Aorta (tissue), 5 donors: Measurements from ENCODE around the gene GPBP1. TPM values are rescaled to one million over a fixed set of nuclear protein-coding genes. Genes with fewer than 3 reads are reported as not detected.
"Not testable (repeated sequence)": the region's sequence is repeated elsewhere in the genome, so short reads cannot be mapped to it uniquely, and the experiment has no call there.

ENCODE experiments used
- ATAC-seq: fragments of 200-7000 bp; cut with Tn5 transposase; one replicate; pipeline ENCODE4 v1.9.1; 2022; ENCODE audit warnings: moderate library complexity; ENCODE audit not compliant: low FRiP score
- DNase-seq, 2 donors: peaks; one replicate each; pipeline ENCODE4 v3.0.0-alpha.2; 2020
- H3K27ac ChIP-seq, 2 donors: one replicate each; pipeline ENCODE4 v1.5.1; 2013; ENCODE audit warnings: low read length in 2 of 2, mild to moderate bottlenecking in 2 of 2, moderate library complexity in 2 of 2, control low read depth in 1 of 2, inconsistent platforms in 1 of 2, low read depth in 1 of 2
- H3K27me3 ChIP-seq, 2 donors: one replicate each; pipeline ENCODE4 v1.6.1; 2013; ENCODE audit warnings: control low read depth in 1 of 2, low read length in 1 of 2, mild to moderate bottlenecking in 1 of 2, moderate library complexity in 1 of 2; ENCODE audit not compliant: insufficient read depth in 2 of 2, control insufficient read depth in 1 of 2
- H3K36me3 ChIP-seq, 2 donors: one replicate each; pipeline ENCODE4 v1.6.1; 2013; ENCODE audit warnings: control low read depth in 1 of 2, low read length in 1 of 2, mild to moderate bottlenecking in 1 of 2; ENCODE audit not compliant: insufficient read depth in 2 of 2, control insufficient read depth in 1 of 2
- H3K4me1 ChIP-seq, 2 donors: one replicate each; pipeline ENCODE4 v1.6.1; 2013; ENCODE audit warnings: low read length in 2 of 2, control low read depth in 1 of 2, mild to moderate bottlenecking in 1 of 2, moderate library complexity in 1 of 2; ENCODE audit not compliant: insufficient read depth in 2 of 2, control insufficient read depth in 1 of 2
- H3K4me3 ChIP-seq, 2 donors: one replicate each; pipeline ENCODE4 v1.5.1; 2013; ENCODE audit warnings: low read length in 2 of 2, control low read depth in 1 of 2, mild to moderate bottlenecking in 1 of 2
- H3K9me3 ChIP-seq: one replicate; pipeline ENCODE4 v1.6.1; 2013; ENCODE audit warnings: mild to moderate bottlenecking, low read length; ENCODE audit not compliant: control insufficient read depth
- WGBS, 2 donors: extraction: QIAGEN DNeasy Blood & Tissue Kit; methylation state at CpG; one replicate each; pipeline ENCODE4 v1.1.7; 2013; 5-methylcytosine and 5-hydroxymethylcytosine counted together
- intact Hi-C, 2 donors: fragments of 100-400 bp; cut with DNase I; formaldehyde crosslinking; loops; one replicate each; pipeline versions ENCODE4 v1.14.2 to v1.15.0; 2022
- polyA plus RNA-seq, 2 donors: library from polyadenylated mRNA; stranded (reverse); fragments of 200-250 nt; gene quantifications; one replicate each; pipeline ENCODE4 v1.2.3, GENCODE V29; 2013
- total RNA-seq, 2 donors: library from RNA; stranded (reverse); fragmentation: NEBNext Ultra II Directional; extraction: Animal tissue kit (Norgen Biotek cat#: 25700); gene quantifications; one replicate each; pipeline ENCODE4 v1.2.1, GENCODE V29; 2021
- donor health status: healthy with polysubstance abuse.
- donor health status: Bipolar disorder and iron deficiency.
- donor health status: DM: no; HTN: no; CAD: no.
- donor health status: DM: no; HTN: no; CAD: no.
- donor health status: DM: yes; HTN: yes; CAD: no.

GPBP1 gene
- total and polyA plus RNA-seq, 4 donors = 35.6 to 79.0 (median 52.7) TPM

DNA sequence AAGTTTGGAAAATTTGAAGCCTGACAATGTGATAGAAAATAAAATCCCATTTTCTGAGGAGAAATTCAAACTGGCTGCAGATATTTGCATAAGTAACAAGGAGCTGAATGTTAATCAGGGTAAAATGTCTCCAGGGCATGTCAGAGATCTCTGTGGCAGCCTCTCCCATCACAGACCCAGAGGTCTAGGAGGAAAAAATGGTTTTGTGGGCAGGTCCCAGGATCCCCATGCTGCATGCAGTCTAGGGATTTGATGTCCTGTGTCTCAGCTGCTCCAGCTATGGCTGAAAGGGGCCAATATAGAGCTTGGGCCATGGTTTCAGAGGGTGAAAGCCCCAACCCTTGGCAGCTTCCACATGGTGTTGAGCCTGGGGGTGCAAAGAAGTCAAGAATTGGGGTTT lies 135.2 kb downstream of the GPBP1 start:
- H3K4me1 ChIP-seq, H3K36me3 ChIP-seq, H3K4me3 ChIP-seq, intact Hi-C loops, DNase-seq, H3K9me3 ChIP-seq, H3K27me3 ChIP-seq, H3K27ac ChIP-seq, ATAC-seq: not testable (repeated sequence)

DNA sequence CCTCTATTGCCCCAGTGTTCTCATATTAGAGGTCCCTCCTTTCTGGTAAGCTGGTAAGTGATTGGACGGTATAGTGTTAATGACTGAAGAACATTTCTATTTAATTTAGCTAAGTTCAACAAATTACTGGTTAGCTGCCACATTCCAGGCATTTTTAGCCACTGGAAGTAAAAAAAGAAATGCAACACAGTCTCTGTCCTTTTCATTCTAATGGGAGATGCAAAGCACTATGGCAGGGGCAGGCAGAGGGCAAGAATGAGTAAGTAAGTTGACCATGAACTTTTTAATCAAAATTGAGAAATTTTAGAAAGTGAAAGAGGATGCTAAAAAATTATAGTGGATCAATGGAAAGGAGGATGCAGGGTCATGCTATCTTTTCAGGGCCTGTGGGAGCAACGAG lies 137.4 kb downstream of the GPBP1 start:
- Histone ChIP-seq H3K27me3 (no peaks in the 10 kb centered on the region), H3K4me1 (peaks cover 0 to 4% of the 10 kb centered on the region in 2 donors), H3K27ac (no peak overlapping the region), H3K9me3 (no peaks in the 10 kb centered on the region), H3K4me3 (no peak overlapping the region), H3K36me3 (no peaks in the 10 kb centered on the region)
- DNase-seq (no peak), ATAC-seq (no peak)
- intact Hi-C loops = no loop called here
- 80 to 87% methylated on average over 2 of the region's 2 CpGs for WGBS, 2 donors

DNA sequence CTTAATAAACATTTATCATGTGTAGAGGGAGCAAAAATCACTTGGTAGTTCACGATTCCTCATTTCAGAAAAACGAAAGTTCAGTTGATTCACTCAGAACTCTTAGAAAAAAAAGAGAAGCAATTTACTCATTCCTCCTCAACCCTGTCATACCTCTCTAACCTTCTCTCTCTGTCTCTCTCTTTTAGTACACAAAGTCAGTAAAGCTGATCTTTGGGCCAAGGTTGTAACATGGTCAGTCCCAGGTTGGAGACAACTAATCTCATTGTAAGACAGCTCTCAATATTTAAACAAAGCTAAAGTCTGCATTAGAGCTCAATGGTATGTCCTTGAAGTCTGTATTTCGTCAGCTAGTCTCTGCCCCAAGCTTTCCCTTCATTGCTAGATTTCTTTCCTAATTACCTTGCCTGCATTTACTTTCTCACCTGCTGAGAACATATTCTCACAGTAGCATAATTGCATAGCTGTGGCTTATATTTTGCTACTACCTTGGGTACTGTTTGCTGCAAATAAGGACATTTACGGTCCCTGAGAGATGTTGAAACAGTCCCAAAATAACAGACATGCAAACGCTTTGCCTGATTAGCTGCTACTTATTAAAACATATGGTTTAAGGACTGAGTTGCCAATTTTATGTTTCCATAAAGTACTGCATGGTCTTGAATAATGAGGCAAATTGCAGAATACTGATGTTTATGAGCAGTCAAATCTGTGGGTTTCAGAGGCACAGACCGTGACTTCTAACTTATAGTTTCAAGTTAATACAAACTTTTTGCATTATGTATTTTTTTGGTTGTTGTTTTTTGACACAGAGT lies 138.3 kb downstream of the GPBP1 start:
- H3K27ac ChIP-seq = no peak overlapping the region
- no peaks in the 10 kb centered on the region for H3K27me3 ChIP-seq
- intact Hi-C loops = no loop called here
- no peaks in the 10 kb centered on the region for H3K36me3 ChIP-seq
- WGBS, 2 donors = 80 to 85% methylated on average over 6 of the region's 6 CpGs
- H3K9me3 ChIP-seq = no peaks in the 10 kb centered on the region
- ATAC-seq (no peak), DNase-seq (no peak)
- H3K4me1 ChIP-seq = peaks cover 0 to 4% of the 10 kb centered on the region in 2 donors
- H3K4me3 ChIP-seq = no peak overlapping the region

DNA sequence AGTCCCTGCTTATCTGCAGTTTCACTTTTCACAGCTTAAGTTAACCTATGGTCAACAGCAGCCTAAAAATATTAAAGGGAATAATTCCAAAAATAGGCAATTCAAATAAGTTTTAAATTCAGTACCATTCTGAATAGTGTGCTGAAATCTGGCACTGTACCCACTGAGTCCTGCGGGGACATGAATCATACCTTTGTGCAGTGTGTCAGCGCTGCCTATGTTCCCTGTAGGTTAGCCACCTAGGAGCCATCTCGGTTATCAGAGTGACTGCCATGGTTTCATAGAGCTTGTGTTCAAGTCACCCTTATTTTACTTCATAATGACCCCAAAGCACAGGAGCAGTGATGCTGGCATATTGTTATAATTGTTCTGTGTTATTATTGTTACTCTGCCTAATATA lies 139.9 kb downstream of the GPBP1 start:
- no peak for ATAC-seq
- Histone ChIP-seq H3K4me3 (no peak overlapping the region), H3K36me3 (no peaks in the 10 kb centered on the region), H3K9me3 (no peaks in the 10 kb centered on the region), H3K27ac (no peak overlapping the region), H3K4me1 (peaks cover 0 to 4% of the 10 kb centered on the region in 2 donors), H3K27me3 (no peaks in the 10 kb centered on the region)
- intact Hi-C loops = no loop called here
- DNase-seq = no peak
- WGBS, 2 donors = 67 to 70% methylated on average over 3 of the region's 3 CpGs

Other genes starting within 250 kb of the GPBP1 start
- gene MIER3, start 221.9 kb upstream of the GPBP1 start, total RNA-seq = 10 to 100 TPM; 20.7 to 27.2 TPM
- 1 to 10 TPM; 8.1 to 8.3 TPM for gene MIER3, start 221.9 kb upstream of the GPBP1 start, polyA plus RNA-seq